IPS-18c (cell line): ENCODE results near the gene ELMOD3.
"Not testable (repeated sequence)": the region's sequence is repeated elsewhere in the genome, so short reads cannot be mapped to it uniquely, and the experiment has no call there.

Experiments
- H3K4me3 ChIP-seq: 2 replicates; pipeline ENCODE4 v1.7.0; 2013; ENCODE audit warnings: low read depth, mild to moderate bottlenecking, low read length, moderate library complexity; ENCODE audit not compliant: insufficient read depth
- H3K9me3 ChIP-seq: one replicate; pipeline ENCODE4 v1.6.1; 2013; ENCODE audit warnings: mild to moderate bottlenecking, low read length, moderate library complexity; ENCODE audit not compliant: control insufficient read depth, insufficient read depth

ELMOD3 gene

DNA sequence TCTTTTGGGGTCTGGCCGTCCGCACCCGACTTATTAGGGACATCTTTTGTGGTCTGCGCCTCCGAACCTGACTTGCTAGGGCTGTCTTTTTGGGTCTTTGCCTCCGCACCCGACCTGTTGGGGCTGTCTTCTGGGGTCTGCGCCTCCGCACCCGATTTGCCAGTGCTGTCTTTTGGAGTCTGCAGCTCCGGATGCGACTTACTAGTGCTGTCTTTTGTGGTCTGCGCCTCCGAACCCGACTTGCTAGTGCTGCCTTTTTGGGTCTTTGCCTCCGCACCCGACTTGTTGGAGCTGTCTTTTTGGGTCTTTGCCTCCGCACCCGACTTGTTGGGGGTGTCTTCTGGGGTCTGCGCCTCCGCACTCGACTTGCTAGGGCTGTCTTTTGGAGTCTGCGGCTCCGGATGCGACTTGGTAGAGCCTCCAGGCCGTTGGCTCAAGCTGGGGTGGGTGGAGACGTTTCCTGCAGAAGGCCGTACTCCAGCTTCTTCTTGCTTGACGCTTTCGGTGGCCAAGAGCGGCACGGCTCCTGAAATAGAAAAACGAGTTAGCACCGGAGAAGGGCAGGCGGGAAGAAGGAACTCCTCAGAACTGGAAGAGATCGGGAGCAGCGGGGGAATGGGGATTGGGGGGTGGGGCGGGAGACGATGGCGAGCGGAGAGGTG is 27.3 kb upstream of the ELMOD3 start:
- Histone ChIP-seq H3K4me3 (peak overlapping the region; percentile 94), H3K9me3 (no peaks in the 10 kb centered on the region)

DNA sequence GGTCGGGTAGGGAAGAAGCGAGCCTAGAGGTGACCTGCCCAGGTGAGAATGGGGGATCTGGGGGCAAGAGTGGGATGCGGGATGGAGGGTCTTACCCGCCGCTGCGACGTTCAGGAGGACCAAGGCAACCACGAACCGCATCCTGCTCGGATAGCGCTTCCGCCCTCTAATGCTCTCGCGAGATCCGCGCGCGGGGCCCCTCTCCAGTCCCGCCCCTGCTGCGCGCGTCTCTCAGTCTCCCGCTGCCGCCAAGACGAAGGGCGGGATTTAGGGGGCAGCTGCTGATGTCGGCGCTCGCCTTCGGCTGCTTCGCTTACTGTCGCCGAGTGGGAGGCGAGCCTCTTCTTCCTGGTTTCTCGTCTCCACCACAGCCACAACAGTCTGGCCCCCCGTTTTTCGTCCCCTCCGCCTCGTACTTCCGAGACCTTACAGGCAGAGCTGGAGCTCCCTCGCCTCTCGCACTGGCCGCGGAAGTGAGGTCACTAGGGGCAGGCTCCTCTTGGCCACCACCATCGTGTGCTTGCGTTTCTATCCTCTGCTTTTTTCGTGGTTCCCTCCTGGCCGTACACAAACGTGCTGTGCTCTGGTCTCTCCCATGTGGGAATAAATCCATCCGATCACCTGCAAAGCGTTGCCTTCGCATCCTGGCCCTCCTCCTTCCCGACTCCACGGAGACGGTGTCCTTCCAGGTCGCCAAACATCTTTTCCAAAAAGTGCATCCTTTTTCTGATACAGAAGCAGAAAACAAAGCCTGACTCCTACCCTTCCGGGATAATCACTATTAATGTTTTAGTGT is 26.5 kb upstream of the ELMOD3 start, which contains the start of gene TGOLN2:
TGOLN2 (minus strand) TSS at position 168 of the 796 bp plus-strand sequence; CDS start at position 141, 27 bp downstream.
- Histone ChIP-seq H3K9me3 (no peaks in the 10 kb centered on the region), H3K4me3 (peak within 1 kb of the TSS; percentile 94)

DNA sequence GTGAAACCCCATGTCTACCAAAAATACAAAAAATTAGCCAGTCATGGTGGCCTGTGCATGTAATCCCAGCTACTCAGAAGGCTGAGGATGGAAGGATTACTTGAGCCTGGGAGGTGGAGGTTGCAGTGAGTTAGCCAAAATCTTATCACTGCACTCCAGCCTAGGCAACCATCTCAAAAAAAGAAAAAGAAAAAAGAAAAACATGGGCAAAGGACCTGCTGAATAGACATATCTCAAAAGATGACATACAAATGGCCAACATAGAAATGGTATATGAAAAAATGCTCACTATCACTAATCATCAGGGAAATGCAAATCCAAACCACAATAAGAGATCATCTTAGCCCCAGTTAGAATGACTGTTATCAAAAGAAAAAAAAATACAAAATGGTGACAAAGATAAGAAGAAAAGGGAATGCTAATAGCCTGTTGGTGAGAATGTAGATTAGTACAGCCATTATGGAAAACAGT is 25.4 kb upstream of the ELMOD3 start:
- Histone ChIP-seq H3K4me3 (no peak overlapping the region), H3K9me3 (no peaks in the 10 kb centered on the region)

DNA sequence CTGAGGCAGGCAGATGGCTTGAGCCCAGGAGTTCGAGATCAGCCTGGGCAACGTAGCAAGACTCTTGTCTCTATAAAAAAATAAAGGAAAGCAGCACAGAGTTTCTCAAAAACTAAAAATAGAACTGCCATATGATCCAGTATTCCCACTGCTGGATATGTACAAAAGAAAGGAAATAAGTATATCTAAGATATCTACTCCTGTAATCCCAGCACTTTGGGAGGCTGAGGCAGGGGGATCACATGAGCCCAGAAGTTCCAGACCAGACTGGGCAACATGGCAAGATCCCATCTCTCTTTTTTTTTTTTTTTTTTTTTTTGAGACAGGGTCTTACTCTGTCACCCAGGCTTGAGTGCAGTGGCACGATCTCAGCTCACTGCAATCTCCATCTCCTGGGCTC is 24.9 kb upstream of the ELMOD3 start:
- H3K9me3 ChIP-seq, H3K4me3 ChIP-seq: not testable (repeated sequence)

DNA sequence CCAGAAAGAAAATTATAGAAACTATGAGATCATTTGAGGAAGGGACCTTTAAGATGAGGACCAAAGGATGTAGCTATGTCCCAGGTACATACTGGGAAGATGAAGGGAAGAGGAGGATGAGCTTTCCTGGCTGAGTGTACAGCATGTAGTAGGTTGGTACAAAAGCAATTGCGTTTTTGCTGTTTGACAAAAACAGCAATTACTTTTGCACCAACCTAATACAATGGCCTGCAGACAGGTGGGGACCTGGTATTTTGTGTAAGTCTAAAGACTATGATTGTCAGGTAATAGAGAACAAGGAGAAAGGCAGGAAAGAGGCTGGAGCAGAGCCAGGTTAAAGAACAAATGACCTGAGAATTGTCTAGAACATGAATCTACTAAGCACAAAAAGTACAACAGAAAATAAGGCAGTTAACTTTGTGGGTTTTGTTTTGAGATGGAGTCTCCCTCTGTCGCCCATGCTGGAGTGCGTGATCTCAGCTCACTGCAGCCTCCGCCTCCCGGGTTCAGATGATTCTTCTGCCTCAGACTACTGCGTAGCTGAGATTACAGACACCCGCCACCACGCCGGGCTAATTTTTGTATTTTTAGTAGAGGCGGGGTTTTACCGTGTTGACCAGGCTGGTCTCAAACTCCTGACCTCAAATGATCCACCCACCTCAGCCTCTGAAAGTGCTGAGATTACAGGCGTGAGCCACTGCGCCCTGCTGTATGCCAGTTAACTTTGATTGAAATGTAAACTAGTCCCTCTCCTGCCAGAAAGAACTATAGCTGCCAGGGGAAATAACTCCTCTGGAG is 23.5 kb upstream of the ELMOD3 start:
- Histone ChIP-seq H3K9me3 (no peaks in the 10 kb centered on the region), H3K4me3 (no peak overlapping the region)

DNA sequence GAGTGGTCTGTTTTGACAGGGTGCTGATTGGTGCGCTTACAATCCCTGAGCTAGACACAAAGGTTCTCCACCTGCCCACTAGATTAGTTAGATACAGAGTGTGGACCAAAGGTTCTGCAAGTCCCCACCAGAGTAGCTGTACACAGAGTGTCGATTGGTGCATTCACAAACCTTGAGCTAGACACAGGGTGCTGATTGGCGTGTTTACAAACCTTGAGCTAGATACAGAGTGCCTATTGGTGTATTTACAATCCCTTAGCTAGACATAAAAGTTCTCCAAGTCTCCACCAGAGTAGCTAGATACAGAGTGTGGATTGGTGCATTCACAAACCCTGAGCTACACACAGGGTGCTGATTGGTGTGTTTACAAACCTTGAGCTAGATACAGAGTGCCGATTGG is 20.7 kb upstream of the ELMOD3 start:
- H3K9me3 ChIP-seq, H3K4me3 ChIP-seq: not testable (repeated sequence)

DNA sequence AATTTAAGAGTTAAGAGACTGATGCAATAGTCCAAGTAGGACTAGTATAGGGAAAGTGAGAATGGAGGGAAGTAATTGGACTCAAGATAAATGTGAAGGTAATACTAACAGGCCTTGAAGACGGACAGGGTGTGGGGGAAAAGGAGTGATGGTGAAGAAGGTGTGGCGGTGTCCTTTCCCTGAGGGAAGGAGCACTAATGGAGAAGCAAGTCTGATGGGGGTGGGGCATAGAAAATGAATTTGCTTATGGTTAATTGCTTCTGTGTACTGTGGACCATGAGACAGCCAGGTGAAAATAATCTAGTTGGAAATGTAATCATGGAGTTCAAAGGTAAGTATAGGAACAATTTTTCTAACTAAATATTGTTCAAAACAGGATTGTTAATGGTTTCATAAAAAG is 19.6 kb upstream of the ELMOD3 start:
- H3K9me3 ChIP-seq: no peaks in the 10 kb centered on the region

DNA sequence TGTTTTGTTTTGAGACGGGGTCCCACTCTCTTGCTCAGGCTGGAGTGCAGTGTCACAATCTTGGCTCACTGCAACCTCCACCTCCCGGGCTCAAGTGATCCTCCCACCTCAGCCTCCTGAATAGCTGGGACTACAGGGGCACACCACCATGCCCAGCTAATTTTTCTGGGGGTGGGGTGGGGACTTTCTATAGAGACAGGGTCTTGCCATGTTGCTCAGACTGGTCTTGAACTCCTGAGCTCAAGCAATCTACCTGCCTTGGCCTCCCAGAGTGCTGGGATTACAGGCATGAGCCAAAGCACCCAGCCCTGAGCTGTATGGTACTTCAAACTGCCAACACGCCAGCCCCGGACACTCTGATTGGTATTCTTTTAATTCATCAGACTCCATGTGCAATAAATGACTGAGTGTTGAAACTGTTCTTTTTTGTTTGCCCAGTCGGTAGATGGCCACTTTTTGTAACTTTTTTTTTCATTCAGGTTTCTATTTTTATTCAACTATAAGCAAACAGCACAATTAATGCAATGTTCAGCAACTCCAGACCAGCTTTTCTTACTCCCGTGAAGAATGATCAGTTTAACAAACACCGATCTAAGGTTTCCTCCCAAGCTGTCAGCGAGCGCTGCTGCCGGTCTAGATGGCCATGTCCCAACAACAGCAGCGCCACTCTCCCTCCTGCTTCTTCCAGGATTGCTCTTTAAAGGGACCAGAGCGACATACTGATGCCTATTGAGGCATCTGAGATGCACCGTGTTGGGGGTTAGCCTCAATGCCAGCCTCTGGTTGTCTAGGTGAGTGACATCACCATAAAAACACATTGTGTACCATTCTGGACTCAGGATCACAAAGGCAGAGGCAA is 14.3 kb upstream of the ELMOD3 start:
- no peak overlapping the region for H3K4me3 ChIP-seq
- H3K9me3 ChIP-seq: no peaks in the 10 kb centered on the region

More for the DNA sequence above, 19.6 kb upstream of the ELMOD3 start:
- H3K4me3 ChIP-seq: no peak overlapping the region

DNA sequence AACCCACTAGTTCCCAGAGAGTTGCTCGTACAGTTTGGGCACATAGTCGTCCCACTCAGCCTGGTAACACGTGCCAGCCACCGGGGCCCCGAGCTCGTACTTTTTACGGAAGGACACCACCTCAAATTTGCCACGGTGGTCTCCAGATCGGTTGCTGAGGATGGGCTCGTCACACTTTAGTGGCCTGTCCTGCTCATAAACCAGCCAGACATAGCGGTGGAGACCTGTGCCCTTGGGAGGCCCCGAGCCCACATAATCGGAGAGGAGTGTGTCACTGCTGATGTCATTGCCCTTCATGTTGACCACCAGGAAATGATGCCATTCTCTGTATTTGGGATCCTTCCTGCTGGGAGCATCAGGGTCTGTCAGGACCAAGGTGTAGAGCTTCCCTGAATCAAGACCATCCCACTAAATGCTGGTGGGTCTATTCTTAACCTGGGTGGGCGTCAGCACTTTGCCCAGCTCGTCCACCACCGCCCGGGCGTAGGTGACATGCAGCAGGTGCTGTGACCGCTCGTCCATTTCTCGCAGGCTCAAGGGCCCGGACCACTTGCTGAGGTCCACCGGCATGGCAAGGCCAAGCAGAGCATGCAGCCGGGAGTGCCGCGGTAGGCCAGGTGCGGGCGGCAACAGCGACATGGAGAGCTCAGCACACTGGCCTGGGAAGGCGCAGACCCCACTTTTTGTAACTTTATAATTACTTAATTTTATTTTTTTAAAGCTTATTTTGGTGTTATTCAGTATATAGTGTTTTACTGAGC is 13.1 kb upstream of the ELMOD3 start:
- no peaks in the 10 kb centered on the region for H3K9me3 ChIP-seq
- no peak overlapping the region for H3K4me3 ChIP-seq

DNA sequence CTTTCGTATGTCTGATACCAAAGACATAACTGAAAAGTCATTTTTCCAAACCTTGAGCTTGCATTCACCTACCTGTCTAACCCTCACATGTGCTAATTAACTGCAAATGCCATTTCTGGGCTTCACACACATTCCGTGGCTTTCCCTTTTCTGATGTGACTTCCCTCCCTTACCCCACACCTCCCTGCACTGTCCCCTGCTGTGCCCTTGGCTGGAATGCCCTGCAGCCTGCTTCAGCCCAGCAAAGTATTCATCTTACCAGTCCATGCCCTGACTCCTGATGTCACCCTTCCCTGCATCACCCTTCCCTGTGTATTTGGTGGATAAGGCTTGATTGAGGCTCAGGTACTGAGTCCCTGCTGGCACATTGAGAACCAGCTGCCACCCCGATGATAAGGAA is 12.4 kb upstream of the ELMOD3 start:
- Histone ChIP-seq H3K4me3 (no peak overlapping the region), H3K9me3 (no peaks in the 10 kb centered on the region)

DNA sequence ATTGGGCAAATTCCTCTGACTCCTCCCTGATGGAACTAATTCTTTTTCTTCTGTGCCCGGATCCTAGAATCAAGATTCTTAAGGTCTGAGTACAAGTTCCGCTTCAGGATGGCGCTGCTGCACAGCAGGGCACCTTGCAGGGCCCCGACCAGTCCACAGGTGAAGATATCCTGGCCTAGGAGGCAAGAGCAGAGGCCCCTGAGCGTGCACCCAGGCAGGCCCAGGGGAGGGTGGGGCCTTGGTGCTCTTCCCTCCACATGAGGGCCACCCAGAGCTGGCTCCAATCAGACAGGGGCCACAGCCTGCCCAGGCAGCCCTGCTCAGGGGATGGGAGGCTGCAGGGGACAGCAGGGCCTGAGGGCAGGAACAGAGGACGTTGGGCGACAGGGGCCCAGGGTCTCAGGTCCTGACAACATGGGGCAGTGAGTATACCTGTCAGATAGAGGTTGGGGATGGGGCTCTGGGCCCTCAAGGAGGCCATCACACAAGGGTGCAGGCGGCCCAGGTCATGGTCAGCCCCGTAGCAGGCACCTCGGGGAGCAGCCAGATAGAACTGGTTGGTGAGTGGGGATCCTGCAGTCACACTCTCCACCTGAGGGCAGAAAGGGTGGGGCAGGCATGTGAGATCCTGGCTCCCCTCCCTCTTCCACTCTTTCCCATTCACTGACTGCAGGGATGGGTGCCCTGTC is 11.2 kb upstream of the ELMOD3 start:
- H3K4me3 ChIP-seq, H3K9me3 ChIP-seq: not testable (repeated sequence)

DNA sequence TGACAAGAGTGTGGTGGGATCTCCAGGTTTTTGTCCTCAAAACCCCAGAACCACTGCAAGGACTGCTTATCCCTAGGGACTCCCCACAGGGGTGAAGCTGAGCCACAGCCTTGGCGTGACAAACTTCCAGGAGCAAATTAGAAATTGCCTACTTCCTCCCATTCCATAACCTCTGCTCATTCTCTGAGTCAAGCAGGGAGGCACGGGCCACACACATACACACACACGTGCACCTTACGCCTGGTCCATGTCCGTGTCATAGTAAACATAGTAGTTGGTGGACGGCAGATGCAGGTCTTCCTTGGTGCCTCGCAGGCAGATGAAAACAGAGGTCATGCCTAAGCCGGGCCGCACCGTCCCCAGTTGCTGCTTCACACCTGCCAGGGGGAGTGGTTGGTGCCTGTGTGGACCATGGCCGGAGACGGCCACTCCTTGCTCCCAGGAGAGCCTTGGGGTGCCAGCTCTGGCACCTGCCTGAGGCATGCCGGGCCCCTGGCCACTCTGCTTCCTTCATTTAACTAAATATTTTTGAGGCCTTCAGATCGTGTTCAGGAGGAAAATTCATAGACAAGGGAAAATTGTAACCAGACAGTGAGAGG is 10.1 kb upstream of the ELMOD3 start:
- Histone ChIP-seq H3K9me3 (no peaks in the 10 kb centered on the region), H3K4me3 (no peak overlapping the region)

DNA sequence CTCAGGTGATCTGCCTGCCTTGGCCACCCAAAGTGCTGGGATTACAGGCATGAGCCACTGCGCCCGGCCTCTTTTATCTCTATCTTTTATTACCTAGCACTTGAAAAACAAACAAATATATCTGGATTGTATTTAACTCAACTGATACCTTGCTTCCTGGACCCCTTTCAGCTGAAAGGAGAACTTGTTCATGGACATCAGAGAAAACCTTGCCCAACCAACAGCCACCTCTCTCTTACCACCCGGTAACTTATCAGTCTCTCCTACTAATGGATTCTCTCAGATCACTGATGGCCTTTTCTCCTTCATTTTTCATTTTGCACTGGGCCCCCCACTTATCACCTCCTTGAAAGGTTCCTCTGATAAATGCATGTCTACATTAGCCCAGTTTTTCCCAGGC is 7.0 kb upstream of the ELMOD3 start:
- Histone ChIP-seq H3K9me3 (no peaks in the 10 kb centered on the region), H3K4me3 (no peak overlapping the region)

DNA sequence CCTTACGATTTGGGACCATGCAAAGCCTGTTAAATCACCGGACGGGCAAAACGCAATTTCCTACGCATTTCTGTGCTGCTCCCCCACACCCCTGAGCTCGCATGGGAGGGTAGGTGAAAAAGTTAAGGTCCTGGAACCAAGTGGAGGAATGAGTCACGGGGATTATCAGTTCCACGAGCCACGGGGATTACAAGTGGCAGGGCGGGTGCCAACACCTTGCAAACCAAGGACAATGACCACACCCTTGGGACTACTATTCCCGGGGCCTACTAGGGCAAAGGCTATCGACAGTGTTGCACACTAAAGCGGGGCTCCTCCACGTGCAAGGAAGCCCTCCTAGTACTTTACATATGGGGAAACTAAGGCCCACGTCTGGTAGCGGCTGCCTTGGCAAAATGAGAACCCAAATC is 688 bp upstream of the ELMOD3 start:
- peak overlapping the region; percentile 59 for H3K4me3 ChIP-seq
- no peaks in the 10 kb centered on the region for H3K9me3 ChIP-seq

DNA sequence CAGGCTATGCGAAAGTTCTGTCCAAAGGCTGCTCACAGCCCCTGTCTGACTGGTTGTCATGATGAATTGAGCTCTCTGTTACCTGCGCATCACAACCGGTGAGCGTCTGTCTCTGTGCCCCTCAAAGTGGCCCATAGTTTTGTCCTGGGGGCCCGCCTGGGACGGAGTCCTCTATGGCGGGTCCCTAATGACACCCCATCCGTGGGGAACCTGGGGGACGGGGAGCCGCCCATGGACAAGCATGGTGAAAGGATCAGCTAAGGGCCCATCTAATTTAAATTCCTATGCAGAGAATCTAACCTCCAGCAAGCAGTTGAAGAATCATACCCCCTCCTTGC is 473 bp downstream of the ELMOD3 start:
- Histone ChIP-seq H3K4me3 (peak overlapping the region; percentile 87), H3K9me3 (no peaks in the 10 kb centered on the region)
